Duodenal mucosa (tissue), 2 donors: ENCODE results near the gene RNASEH1.

Experiments
- H3K27ac ChIP-seq: one replicate; pipeline ENCODE4 v1.7.0; 2013; ENCODE audit warnings: low read depth, low read length
- H3K27me3 ChIP-seq, 2 donors: one replicate each; pipeline ENCODE4 v1.7.0; 2013; ENCODE audit warnings: low read length in 2 of 2, control low read depth in 1 of 2; ENCODE audit not compliant: insufficient read depth in 2 of 2, control insufficient read depth in 1 of 2
- H3K36me3 ChIP-seq, 2 donors: one replicate each; pipeline ENCODE4 v1.7.0; 2013; ENCODE audit warnings: low read length in 2 of 2, control low read depth in 1 of 2; ENCODE audit not compliant: insufficient read depth in 2 of 2, control insufficient read depth in 1 of 2
- H3K4me1 ChIP-seq, 2 donors: one replicate each; pipeline ENCODE4 v1.7.0; 2013; ENCODE audit warnings: low read length in 2 of 2, control low read depth in 1 of 2; ENCODE audit not compliant: insufficient read depth in 2 of 2, control insufficient read depth in 1 of 2
- H3K4me3 ChIP-seq, 2 donors: one replicate each; pipeline ENCODE4 v1.7.0; 2013; ENCODE audit warnings: low read length in 2 of 2, low read depth in 1 of 2
- H3K9ac ChIP-seq, 2 donors: one replicate each; pipeline ENCODE4 v1.7.0; 2013; ENCODE audit warnings: low read length in 2 of 2, low read depth in 1 of 2
- H3K9me3 ChIP-seq, 2 donors: one replicate each; pipeline ENCODE4 v1.7.0; 2013; ENCODE audit warnings: low read length in 2 of 2, control low read depth in 1 of 2; ENCODE audit not compliant: control insufficient read depth in 1 of 2

The RNASEH1 gene

GRCh38 chr2:3558205-3559014 is at the start of gene RNASEH1:
TSS of gene RNASEH1 (minus strand) at chr2:3558333. CDS start at chr2:3558260, 73 bp downstream.
- Histone ChIP-seq H3K27ac (peak within 1 kb of the TSS; percentile 85), H3K27me3 (no peaks in the 10 kb centered on the region), H3K9me3 (no peaks in the 10 kb centered on the region), H3K4me1 (peaks cover 5 to 17% of the 10 kb centered on the region in 2 donors), H3K9ac (peak within 1 kb of the TSS; percentile 72 to 91), H3K4me3 (peak within 1 kb of the TSS; percentile 72 to 95), H3K36me3 (peaks cover 18 to 30% of the 10 kb centered on the region in 2 donors)

GRCh38 chr2:3606370-3607201 is 48.5 kb upstream of the RNASEH1 start:
- no peak overlapping the region for H3K9ac ChIP-seq
- H3K27me3 ChIP-seq: no peaks in the 10 kb centered on the region
- H3K4me1 ChIP-seq: no peaks in the 10 kb centered on the region
- no peak overlapping the region for H3K4me3 ChIP-seq
- H3K9me3 ChIP-seq: no peaks in the 10 kb centered on the region
- no peaks in the 10 kb centered on the region for H3K36me3 ChIP-seq
- H3K27ac ChIP-seq: peak overlapping the region; percentile 20

DNA sequence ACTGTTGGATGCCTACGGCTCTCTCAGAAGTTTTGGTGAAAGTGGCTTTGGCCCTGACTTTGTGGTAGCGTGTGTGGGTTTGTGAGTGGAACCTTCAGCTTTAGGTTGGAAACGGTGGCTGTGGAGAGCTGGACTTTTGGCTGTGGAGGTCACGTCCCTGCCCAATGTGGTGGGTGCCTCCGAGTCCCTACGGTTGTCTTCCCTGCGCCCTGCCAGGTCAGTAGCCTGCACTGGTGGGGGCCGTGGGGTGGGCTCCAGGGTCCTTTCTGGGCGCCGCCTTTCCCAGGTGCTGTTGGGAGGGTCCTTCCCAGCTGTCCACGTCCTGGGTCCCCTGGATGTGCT is 47.9 kb upstream of the RNASEH1 start:
- no peaks in the 10 kb centered on the region for H3K36me3 ChIP-seq
- no peaks in the 10 kb centered on the region for H3K27me3 ChIP-seq
- H3K9me3 ChIP-seq: no peaks in the 10 kb centered on the region
- no peaks in the 10 kb centered on the region for H3K4me1 ChIP-seq
- H3K9ac ChIP-seq: no peak overlapping the region
- H3K4me3 ChIP-seq: peak overlapping the region in 1 of 2 donors; percentile 22
- H3K27ac ChIP-seq: peak overlapping the region; percentile 20

- Histone ChIP-seq H3K9me3 (no peaks in the 10 kb centered on the region), H3K4me3 (peak overlapping the region in 1 of 2 donors; percentile 22), H3K9ac (no peak overlapping the region), H3K4me1 (no peaks in the 10 kb centered on the region), H3K27ac (peak overlapping the region; percentile 26), H3K36me3 (no peaks in the 10 kb centered on the region), H3K27me3 (no peaks in the 10 kb centered on the region)
Measured at GRCh38 chr2:3604991-3605961, 47.1 kb upstream of the RNASEH1 start.

- H3K9me3 ChIP-seq: no peaks in the 10 kb centered on the region
- no peak overlapping the region for H3K4me3 ChIP-seq
- H3K4me1 ChIP-seq: no peaks in the 10 kb centered on the region
- no peaks in the 10 kb centered on the region for H3K36me3 ChIP-seq
- no peak overlapping the region for H3K27ac ChIP-seq
- H3K9ac ChIP-seq: no peak overlapping the region
- no peaks in the 10 kb centered on the region for H3K27me3 ChIP-seq
Measured at GRCh38 chr2:3604207-3604877, 46.2 kb upstream of the RNASEH1 start.

DNA sequence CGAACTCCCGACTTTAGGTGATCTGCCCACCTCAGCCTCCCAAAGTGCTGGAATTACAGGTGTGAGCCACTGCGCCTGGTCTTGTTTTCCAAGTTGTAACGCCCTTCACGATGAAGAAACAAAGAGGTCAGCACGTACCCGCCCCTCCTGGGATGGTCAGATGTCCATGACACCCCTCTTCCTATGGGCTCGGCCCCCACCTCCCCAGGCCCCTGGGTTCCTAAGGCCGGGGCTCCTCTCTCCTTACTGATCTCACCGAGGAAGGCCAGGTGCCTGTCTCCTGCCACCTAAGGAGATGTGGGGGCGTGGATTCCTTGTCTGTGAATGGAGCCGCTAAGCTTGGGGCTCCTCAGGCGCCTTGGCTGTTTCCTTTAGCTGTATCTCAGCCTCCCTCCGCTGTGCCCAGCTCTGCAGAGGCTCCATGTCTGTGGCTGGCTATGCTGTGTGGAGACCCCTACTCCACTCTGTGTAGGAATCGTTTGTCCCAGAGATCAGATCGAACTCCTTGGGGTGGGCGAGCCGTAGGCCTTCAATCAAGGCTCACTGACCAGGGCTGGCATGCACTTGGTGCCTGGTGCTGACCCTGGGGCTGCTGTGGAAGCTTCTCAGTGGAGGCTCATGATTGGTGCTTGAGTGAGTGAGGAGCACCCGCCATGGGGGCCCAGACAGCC is 45.5 kb upstream of the RNASEH1 start:
- Histone ChIP-seq H3K36me3 (no peaks in the 10 kb centered on the region), H3K4me3 (no peak overlapping the region), H3K4me1 (no peaks in the 10 kb centered on the region), H3K9ac (no peak overlapping the region), H3K27me3 (no peaks in the 10 kb centered on the region), H3K27ac (no peak overlapping the region), H3K9me3 (no peaks in the 10 kb centered on the region)

- Histone ChIP-seq H3K9me3 (no peaks in the 10 kb centered on the region), H3K36me3 (no peaks in the 10 kb centered on the region), H3K4me1 (no peaks in the 10 kb centered on the region), H3K27me3 (no peaks in the 10 kb centered on the region), H3K9ac (no peak overlapping the region), H3K4me3 (no peak overlapping the region), H3K27ac (no peak overlapping the region)
Measured at GRCh38 chr2:3602553-3603339, 44.6 kb upstream of the RNASEH1 start.

DNA sequence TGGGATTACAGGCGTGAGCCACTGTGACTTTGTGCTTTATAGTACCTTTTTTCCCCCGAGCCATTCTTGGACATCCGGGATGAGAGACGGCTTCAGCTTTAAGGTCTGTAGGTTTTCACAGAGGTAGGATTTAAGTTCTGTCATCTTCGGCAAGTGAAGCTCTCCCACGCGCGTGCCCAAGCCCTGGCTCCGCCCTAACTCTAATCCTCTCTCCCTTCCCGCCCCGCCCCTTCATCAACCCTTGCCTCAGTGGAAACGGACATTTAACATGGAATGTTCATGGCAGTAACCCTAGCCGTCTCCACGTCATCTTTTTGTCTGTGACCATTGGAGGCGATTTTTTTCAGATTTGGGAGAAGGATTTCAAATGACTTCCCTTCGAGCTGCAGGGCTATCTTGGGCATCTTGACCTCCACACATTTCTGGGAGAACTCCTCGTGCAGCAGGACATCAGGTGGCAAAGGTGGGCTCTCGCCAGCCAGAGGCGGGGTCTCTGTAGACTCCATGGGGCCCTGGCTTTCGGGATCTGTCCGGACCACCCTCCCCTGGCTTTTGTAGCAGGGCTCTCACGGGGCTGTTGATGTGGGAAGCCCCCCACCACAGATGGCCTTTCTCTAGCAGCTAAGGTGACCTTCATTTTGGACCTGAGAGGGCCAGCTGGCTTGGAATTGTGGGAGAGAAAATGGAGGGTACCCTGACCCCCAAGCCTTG is 43.6 kb upstream of the RNASEH1 start:
- Histone ChIP-seq H3K27ac (no peak overlapping the region), H3K9me3 (no peaks in the 10 kb centered on the region), H3K9ac (no peak overlapping the region), H3K4me1 (no peaks in the 10 kb centered on the region), H3K27me3 (no peaks in the 10 kb centered on the region), H3K36me3 (no peaks in the 10 kb centered on the region), H3K4me3 (no peak overlapping the region)
